Prostate gland (tissue), 2 donors: ENCODE results near the gene ANKS1B.

Source experiments
- POLR2A ChIP-seq: fragments of 450-650 bp; IDR thresholded peaks from one replicate; pipeline ENCODE4 v1.6.1; 2016; ENCODE audit warnings: antibody characterized with exemption, mild to moderate bottlenecking
- TF ChIP-seq, protein P1 (sequence below), 4 experiments: fragments of 200-600 bp in 2 of 4; fragments of 450-650 bp in 2 of 4; sonication (generic) in 2 of 4; IDR thresholded peaks; 1 replicate in 3 of 4; 2 replicates in 1 of 4; pipeline ENCODE4 v1.5.1; 2016 to 2019; ENCODE audit warnings: antibody characterized with exemption in 4 of 4, mild to moderate bottlenecking in 2 of 4, moderate library complexity in 2 of 4

DNA sequence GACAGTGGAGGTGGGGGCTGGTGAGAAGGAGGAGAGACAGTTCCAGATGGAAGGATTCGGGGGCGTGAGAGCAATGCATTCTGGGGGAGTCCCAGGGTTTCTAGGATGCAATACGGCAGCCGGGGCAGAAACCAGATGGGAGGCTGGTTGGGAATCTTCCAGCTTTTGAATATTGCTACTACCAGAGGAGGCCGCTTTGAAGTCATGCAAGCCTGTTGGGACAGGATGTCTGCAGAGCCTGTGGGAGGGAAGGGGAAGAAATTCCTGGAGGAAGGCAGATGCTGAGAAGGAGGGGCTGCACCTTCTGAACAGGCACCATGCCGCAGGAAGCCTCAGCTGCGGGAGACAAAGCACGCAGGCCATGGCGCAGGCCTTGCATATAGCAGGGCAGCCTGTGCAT lies 1234.2 kb downstream of the ANKS1B start:
- TF ChIP-seq, protein P1, sequence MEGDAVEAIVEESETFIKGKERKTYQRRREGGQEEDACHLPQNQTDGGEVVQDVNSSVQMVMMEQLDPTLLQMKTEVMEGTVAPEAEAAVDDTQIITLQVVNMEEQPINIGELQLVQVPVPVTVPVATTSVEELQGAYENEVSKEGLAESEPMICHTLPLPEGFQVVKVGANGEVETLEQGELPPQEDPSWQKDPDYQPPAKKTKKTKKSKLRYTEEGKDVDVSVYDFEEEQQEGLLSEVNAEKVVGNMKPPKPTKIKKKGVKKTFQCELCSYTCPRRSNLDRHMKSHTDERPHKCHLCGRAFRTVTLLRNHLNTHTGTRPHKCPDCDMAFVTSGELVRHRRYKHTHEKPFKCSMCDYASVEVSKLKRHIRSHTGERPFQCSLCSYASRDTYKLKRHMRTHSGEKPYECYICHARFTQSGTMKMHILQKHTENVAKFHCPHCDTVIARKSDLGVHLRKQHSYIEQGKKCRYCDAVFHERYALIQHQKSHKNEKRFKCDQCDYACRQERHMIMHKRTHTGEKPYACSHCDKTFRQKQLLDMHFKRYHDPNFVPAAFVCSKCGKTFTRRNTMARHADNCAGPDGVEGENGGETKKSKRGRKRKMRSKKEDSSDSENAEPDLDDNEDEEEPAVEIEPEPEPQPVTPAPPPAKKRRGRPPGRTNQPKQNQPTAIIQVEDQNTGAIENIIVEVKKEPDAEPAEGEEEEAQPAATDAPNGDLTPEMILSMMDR (IDR thresholded peaks at IDR 0.05): no peak
- no peak for TF ChIP-seq POLR2A
